ENCODE measurements around the gene TPRKB.
"Not testable (repeated sequence)": the region's sequence is repeated elsewhere in the genome, so short reads cannot be mapped to it uniquely, and the experiment has no call there.

Gene TPRKB

DNA sequence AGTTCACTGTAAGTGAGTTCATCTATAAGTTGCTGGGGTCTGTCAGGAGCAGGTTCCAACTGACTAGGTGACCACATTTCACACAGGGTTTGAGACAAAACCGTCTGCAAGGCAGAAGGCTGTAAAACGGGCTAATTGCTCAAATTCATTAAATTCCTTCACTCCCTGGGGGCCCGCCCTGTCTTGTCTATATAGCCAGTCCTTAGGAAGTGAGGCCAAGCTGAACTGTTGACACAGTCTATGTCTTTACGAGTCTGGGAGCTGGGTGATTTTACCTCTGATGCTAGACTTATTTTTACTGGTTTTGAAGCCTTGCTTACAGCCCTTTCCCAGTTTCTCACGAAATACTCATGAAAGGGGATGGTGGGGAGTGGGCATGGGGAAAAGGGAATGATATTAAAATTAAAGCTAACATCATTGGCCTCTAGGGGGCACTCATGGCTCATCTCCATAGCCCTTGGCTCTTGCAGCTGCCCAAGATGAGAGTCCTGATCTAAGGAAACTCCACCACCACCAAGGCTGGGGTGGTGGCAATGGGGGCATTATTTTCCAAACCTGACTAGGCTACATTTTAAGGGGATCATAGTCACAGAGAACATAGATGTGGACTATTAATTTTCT lies 57.1 kb downstream of the TPRKB start:
- not testable (repeated sequence) for H3K4me2 ChIP-seq (ENCODE audit: low read depth, low read length); H3K4me1 ChIP-seq (ENCODE audit: low read length); H3K9me3 ChIP-seq (replicated peaks; ENCODE audit: insufficient read depth, low read length); H3K27me3 ChIP-seq (replicated peaks; ENCODE audit: insufficient read depth, low read length); H4K20me1 ChIP-seq (ENCODE audit: insufficient read depth, low read length); H3K9me2 ChIP-seq (replicated peaks; ENCODE audit: insufficient read depth, low read length); H2AFZ ChIP-seq (ENCODE audit: low read length); H3F3A ChIP-seq (ENCODE audit: insufficient read depth, low read length); H3K27ac ChIP-seq (ENCODE audit: low read length); H3K36me3 ChIP-seq (replicated peaks; ENCODE audit: insufficient read depth, low read length); H3K9ac ChIP-seq (ENCODE audit: low read length); H3K4me3 ChIP-seq (ENCODE audit: low read length); H3K79me2 ChIP-seq (ENCODE audit: low read length)
- TF ChIP-seq, protein P1, sequence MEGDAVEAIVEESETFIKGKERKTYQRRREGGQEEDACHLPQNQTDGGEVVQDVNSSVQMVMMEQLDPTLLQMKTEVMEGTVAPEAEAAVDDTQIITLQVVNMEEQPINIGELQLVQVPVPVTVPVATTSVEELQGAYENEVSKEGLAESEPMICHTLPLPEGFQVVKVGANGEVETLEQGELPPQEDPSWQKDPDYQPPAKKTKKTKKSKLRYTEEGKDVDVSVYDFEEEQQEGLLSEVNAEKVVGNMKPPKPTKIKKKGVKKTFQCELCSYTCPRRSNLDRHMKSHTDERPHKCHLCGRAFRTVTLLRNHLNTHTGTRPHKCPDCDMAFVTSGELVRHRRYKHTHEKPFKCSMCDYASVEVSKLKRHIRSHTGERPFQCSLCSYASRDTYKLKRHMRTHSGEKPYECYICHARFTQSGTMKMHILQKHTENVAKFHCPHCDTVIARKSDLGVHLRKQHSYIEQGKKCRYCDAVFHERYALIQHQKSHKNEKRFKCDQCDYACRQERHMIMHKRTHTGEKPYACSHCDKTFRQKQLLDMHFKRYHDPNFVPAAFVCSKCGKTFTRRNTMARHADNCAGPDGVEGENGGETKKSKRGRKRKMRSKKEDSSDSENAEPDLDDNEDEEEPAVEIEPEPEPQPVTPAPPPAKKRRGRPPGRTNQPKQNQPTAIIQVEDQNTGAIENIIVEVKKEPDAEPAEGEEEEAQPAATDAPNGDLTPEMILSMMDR (IDR thresholded peaks at IDR 0.05; ENCODE audit: low read length): peak; percentile 52
- DNase-seq: peak; percentile 35
